T-helper 1 cell (primary cell): ENCODE measurements around the gene ATP4B.

Experiments used
- DNase-seq, 5 donors: peaks; one replicate each; pipeline ENCODE4 v3.0.0-alpha.2; 2012 to 2020

Gene ATP4B

GRCh38 chr13:113656003-113656588, 1.9 kb downstream of the ATP4B start:
- no peak for DNase-seq

GRCh38 chr13:113655346-113656002, 2.5 kb downstream of the ATP4B start:
- no peak for DNase-seq

GRCh38 chr13:113654591-113655345, 3.2 kb downstream of the ATP4B start:
- no peak for DNase-seq

GRCh38 chr13:113654175-113654560, 3.8 kb downstream of the ATP4B start:
- no peak for DNase-seq

- DNase-seq: no peak
These were observed 4.5 kb downstream of the ATP4B start for GRCh38 chr13:113653264-113654174.

GRCh38 chr13:113652404-113653263, 5.4 kb downstream of the ATP4B start:
- DNase-seq: no peak

- no peak for DNase-seq
These were observed 6.2 kb downstream of the ATP4B start for GRCh38 chr13:113651511-113652403.

- DNase-seq: no peak
These were observed 7.3 kb downstream of the ATP4B start for GRCh38 chr13:113650731-113651148.

- DNase-seq: no peak
These were observed 7.7 kb downstream of the ATP4B start for GRCh38 chr13:113650275-113650674.

- no peak for DNase-seq
These were observed 8.8 kb downstream of the ATP4B start for GRCh38 chr13:113649212-113649611.

- DNase-seq: no peak
These were observed 9.8 kb downstream of the ATP4B start for GRCh38 chr13:113648216-113648610.

GRCh38 chr13:113647351-113648215, 10.4 kb downstream of the ATP4B start:
- DNase-seq: no peak

- DNase-seq: no peak
These were observed 11.1 kb downstream of the ATP4B start for GRCh38 chr13:113646921-113647340.

GRCh38 chr13:113646376-113646775, 11.6 kb downstream of the ATP4B start:
- no peak for DNase-seq

GRCh38 chr13:113645329-113645728, 12.7 kb downstream of the ATP4B start:
- DNase-seq: no peak

GRCh38 chr13:113644800-113645199, 13.2 kb downstream of the ATP4B start:
- no peak for DNase-seq

- no peak for DNase-seq
These were observed 14.4 kb downstream of the ATP4B start for GRCh38 chr13:113643593-113643992.

GRCh38 chr13:113642563-113642962, 15.4 kb downstream of the ATP4B start:
- no peak for DNase-seq

- no peak for DNase-seq
These were observed 16.6 kb downstream of the ATP4B start for GRCh38 chr13:113641426-113641825.
